H9 (cell line): ENCODE data around the gene CCDC124. TPM values are rescaled to one million over a fixed set of nuclear protein-coding genes. Genes with fewer than 3 reads are reported as not detected.

ENCODE experiments used
- DNase-seq: peaks from one replicate; pipeline ENCODE4 v3.0.0-alpha.2; 2017
- H2AFZ ChIP-seq: one replicate; pipeline ENCODE4 v1.6.1; 2013; ENCODE audit warnings: mild to moderate bottlenecking, low read length, control low read depth, moderate library complexity
- H2AK5ac ChIP-seq: 2 replicates; pipeline ENCODE4 v1.6.1; 2013; ENCODE audit warnings: low read length, control low read depth, mixed read lengths; ENCODE audit not compliant: insufficient read length
- H2BK120ac ChIP-seq: one replicate; pipeline ENCODE4 v1.6.1; 2013; ENCODE audit warnings: low read depth, mild to moderate bottlenecking, low read length, control low read depth, inconsistent platforms; ENCODE audit not compliant: poor library complexity, severe bottlenecking
- H2BK12ac ChIP-seq: 2 replicates; pipeline ENCODE4 v1.6.1; 2013; ENCODE audit warnings: low read length, control low read depth, mixed read lengths, low read depth; ENCODE audit not compliant: insufficient read length
- H2BK15ac ChIP-seq: 2 replicates; pipeline ENCODE4 v1.6.1; 2013; ENCODE audit warnings: low read depth, low read length, control low read depth
- H2BK20ac ChIP-seq: one replicate; pipeline ENCODE4 v1.6.1; 2013; ENCODE audit warnings: low read depth, mild to moderate bottlenecking, low read length, control low read depth, inconsistent platforms; ENCODE audit not compliant: poor library complexity, severe bottlenecking
- H2BK5ac ChIP-seq: 2 replicates; pipeline ENCODE4 v1.6.1; 2013; ENCODE audit warnings: low read length, control low read depth, mixed read lengths; ENCODE audit not compliant: insufficient read length
- H3K14ac ChIP-seq: 2 replicates; pipeline ENCODE4 v1.6.1; 2013; ENCODE audit warnings: low read length, control low read depth; ENCODE audit not compliant: insufficient read depth
- H3K18ac ChIP-seq: 2 replicates; pipeline ENCODE4 v1.6.1; 2013; ENCODE audit warnings: low read depth, mild to moderate bottlenecking, mixed read lengths, low read length, control low read depth; ENCODE audit not compliant: insufficient read length
- H3K23ac ChIP-seq: 2 replicates; pipeline ENCODE4 v1.6.1; 2013; ENCODE audit warnings: low read length, control low read depth, mixed read lengths, low read depth; ENCODE audit not compliant: insufficient read length
- H3K23me2 ChIP-seq: 2 replicates; pipeline ENCODE4 v1.6.1; 2013; ENCODE audit warnings: low read depth, mild to moderate bottlenecking, mixed read lengths, low read length, control low read depth; ENCODE audit not compliant: insufficient read length, poor library complexity, severe bottlenecking
- H3K27ac ChIP-seq: 2 replicates; pipeline ENCODE4 v1.5.1; 2013; ENCODE audit warnings: low read length, control low read depth, mixed read lengths, low read depth; ENCODE audit not compliant: insufficient read length
- H3K27me3 ChIP-seq: 2 replicates; pipeline ENCODE4 v1.6.1; 2013; ENCODE audit warnings: low read length, control low read depth, inconsistent platforms; ENCODE audit not compliant: insufficient read depth
- H3K4ac ChIP-seq: 2 replicates; pipeline ENCODE4 v1.6.1; 2013; ENCODE audit warnings: low read depth, mild to moderate bottlenecking, control low read depth, inconsistent platforms, low read length, moderate library complexity
- H3K4me1 ChIP-seq: 2 replicates; pipeline ENCODE4 v1.6.1; 2013; ENCODE audit warnings: low read length, control low read depth, inconsistent platforms; ENCODE audit not compliant: insufficient read depth
- H3K4me2 ChIP-seq: 2 replicates; pipeline ENCODE4 v1.6.1; 2013; ENCODE audit warnings: low read length, control low read depth, mixed read lengths; ENCODE audit not compliant: insufficient read length, insufficient read depth
- H3K56ac ChIP-seq: 2 replicates; pipeline ENCODE4 v1.6.1; 2013; ENCODE audit warnings: low read depth, mild to moderate bottlenecking, mixed read lengths, low read length, control low read depth; ENCODE audit not compliant: insufficient read length
- H3K79me1 ChIP-seq: 2 replicates; pipeline ENCODE4 v1.6.1; 2013; ENCODE audit warnings: low read depth, mild to moderate bottlenecking, moderate library complexity, low read length, control low read depth, inconsistent platforms; ENCODE audit not compliant: insufficient read depth, poor library complexity, severe bottlenecking
- H3K79me2 ChIP-seq: 2 replicates; pipeline ENCODE4 v1.6.1; 2013; ENCODE audit warnings: low read length, control low read depth, inconsistent platforms; ENCODE audit not compliant: insufficient read depth
- H3K9ac ChIP-seq: 2 replicates; pipeline ENCODE4 v1.6.1; 2013; ENCODE audit warnings: low read length, control low read depth, mixed read lengths; ENCODE audit not compliant: insufficient read length; ENCODE audit errors: extremely low read depth
- H3K9me3 ChIP-seq: one replicate; pipeline ENCODE4 v1.6.1; 2013; ENCODE audit warnings: low read depth, low read length, inconsistent platforms; ENCODE audit not compliant: control insufficient read depth
- H3T11ph ChIP-seq: one replicate; pipeline ENCODE4 v1.6.1; 2013; ENCODE audit warnings: mild to moderate bottlenecking, low read length, control low read depth, inconsistent platforms
- H4K20me1 ChIP-seq: one replicate; pipeline ENCODE4 v1.6.1; 2013; ENCODE audit not compliant: control insufficient read depth, insufficient read length, insufficient read depth
- H4K5ac ChIP-seq: 2 replicates; pipeline ENCODE4 v1.6.1; 2013; ENCODE audit warnings: low read depth, mild to moderate bottlenecking, mixed read lengths, low read length, control low read depth; ENCODE audit not compliant: insufficient read length
- H4K8ac ChIP-seq: replicated peaks from 2 replicates; pipeline ENCODE4 v1.6.1; 2013; ENCODE audit warnings: low read length, control low read depth, mixed read lengths, low read depth; ENCODE audit not compliant: insufficient read length
- H4K91ac ChIP-seq: 2 replicates; pipeline ENCODE4 v1.6.1; 2013; ENCODE audit warnings: low read depth, mild to moderate bottlenecking, moderate library complexity, mixed read lengths, low read length, control low read depth; ENCODE audit not compliant: insufficient read length
- H3K27ac Mint-ChIP-seq, 3 experiments: 2 replicates in 2 of 3; 3 replicates in 1 of 3; pipeline ENCODE4 v1.8.0; 2020 to 2021; ENCODE audit warnings: mixed read lengths in 3 of 3, mild to moderate bottlenecking in 1 of 3, moderate library complexity in 1 of 3
- H3K27me3 Mint-ChIP-seq: 2 replicates; pipeline ENCODE4 v1.8.0; 2021; ENCODE audit warnings: low read depth, mild to moderate bottlenecking, moderate library complexity, mixed read lengths
- H3K36me3 Mint-ChIP-seq, 3 experiments: 2 replicates in 2 of 3; 3 replicates in 1 of 3; pipeline ENCODE4 v1.8.0; 2020 to 2021; ENCODE audit warnings: low read depth in 3 of 3, mixed read lengths in 3 of 3; ENCODE audit not compliant: insufficient read depth in 1 of 3
- H3K4me1 Mint-ChIP-seq, 2 experiments: 2 replicates each; pipeline ENCODE4 v1.8.0; 2020; ENCODE audit warnings: mixed read lengths in 2 of 2
- H3K4me3 Mint-ChIP-seq, 2 experiments: 2 replicates in 1 of 2; 3 replicates in 1 of 2; pipeline ENCODE4 v1.8.0; 2020 to 2021; ENCODE audit warnings: mild to moderate bottlenecking in 2 of 2, mixed read lengths in 2 of 2, moderate library complexity in 1 of 2
- H3K9me3 Mint-ChIP-seq, 2 experiments: 2 replicates in 1 of 2; 3 replicates in 1 of 2; pipeline ENCODE4 v1.8.0; 2020; ENCODE audit warnings: mild to moderate bottlenecking in 2 of 2, mixed read lengths in 2 of 2, moderate library complexity in 1 of 2
- WGBS: extraction: QIAGEN DNeasy Blood & Tissue Kit; methylation state at CpG from one replicate; pipeline ENCODE4 v1.1.7; 2013; ENCODE audit warnings: missing lambda C conversion rate, low lambda C conversion rate, mixed read lengths; ENCODE audit not compliant: insufficient read length; ENCODE audit errors: extremely low coverage; 5-methylcytosine and 5-hydroxymethylcytosine counted together
- total RNA-seq: library from RNA; stranded (reverse); gene quantifications from 2 replicates; pipeline ENCODE4 v1.2.1, GENCODE V29; 2021
- TF ChIP-seq, protein P1 (sequence below): fragments of 200-600 bp; sonication (generic); conservative IDR thresholded peaks from 3 replicates; pipeline ENCODE4 v1.8.0; 2021; ENCODE audit warnings: antibody characterized with exemption, mild to moderate bottlenecking

CCDC124 gene
- total RNA-seq, 1 experiment from 2014 or later, result 119 TPM

GRCh38 chr19:17982430-17982829 is 49.6 kb downstream of the CCDC124 start:
- H4K91ac ChIP-seq, result no peak overlapping the region
- H2BK15ac ChIP-seq, result no peak overlapping the region
- no peak for DNase-seq
- H3K56ac ChIP-seq, result no peak overlapping the region
- H3K4me1 ChIP-seq, result no peaks in the 10 kb centered on the region
- H2BK5ac ChIP-seq, result no peak overlapping the region
- no peak overlapping the region for H2BK120ac ChIP-seq
- Mint-ChIP-seq H3K27ac (peak overlapping the region in 2 of 3 experiments; percentile 51 to 92; a peak in 1 of 7 replicates), H3K27me3 (no peaks in the 10 kb centered on the region; the same call in 1 of the 2 replicates), H3K4me3 (no peak overlapping the region), H3K9me3 (no peaks in the 10 kb centered on the region), H3K36me3 (peaks cover 0 to 29% (median 12%) of the 10 kb centered on the region in 3 experiments; a peak in 4 of 7 replicates), H3K4me1 (peaks cover 3 to 13% of the 10 kb centered on the region in 2 experiments)
- no peaks in the 10 kb centered on the region for H3K9me3 ChIP-seq
- H3K27ac ChIP-seq, result no peak overlapping the region
- H3K23ac ChIP-seq, result no peak overlapping the region
- no peak overlapping the region for H2BK20ac ChIP-seq
- no peaks in the 10 kb centered on the region for H3K79me1 ChIP-seq
- no peak overlapping the region for H2AK5ac ChIP-seq
- no peaks in the 10 kb centered on the region for H3K79me2 ChIP-seq
- H2AFZ ChIP-seq, result no peak overlapping the region
- H4K8ac ChIP-seq, result no peak overlapping the region
- no peak overlapping the region for H3K4me2 ChIP-seq
- no peak overlapping the region; the same call in 1 of the 2 replicates for H3K14ac ChIP-seq
- no peak overlapping the region for H3K9ac ChIP-seq
- TF ChIP-seq, protein P1, sequence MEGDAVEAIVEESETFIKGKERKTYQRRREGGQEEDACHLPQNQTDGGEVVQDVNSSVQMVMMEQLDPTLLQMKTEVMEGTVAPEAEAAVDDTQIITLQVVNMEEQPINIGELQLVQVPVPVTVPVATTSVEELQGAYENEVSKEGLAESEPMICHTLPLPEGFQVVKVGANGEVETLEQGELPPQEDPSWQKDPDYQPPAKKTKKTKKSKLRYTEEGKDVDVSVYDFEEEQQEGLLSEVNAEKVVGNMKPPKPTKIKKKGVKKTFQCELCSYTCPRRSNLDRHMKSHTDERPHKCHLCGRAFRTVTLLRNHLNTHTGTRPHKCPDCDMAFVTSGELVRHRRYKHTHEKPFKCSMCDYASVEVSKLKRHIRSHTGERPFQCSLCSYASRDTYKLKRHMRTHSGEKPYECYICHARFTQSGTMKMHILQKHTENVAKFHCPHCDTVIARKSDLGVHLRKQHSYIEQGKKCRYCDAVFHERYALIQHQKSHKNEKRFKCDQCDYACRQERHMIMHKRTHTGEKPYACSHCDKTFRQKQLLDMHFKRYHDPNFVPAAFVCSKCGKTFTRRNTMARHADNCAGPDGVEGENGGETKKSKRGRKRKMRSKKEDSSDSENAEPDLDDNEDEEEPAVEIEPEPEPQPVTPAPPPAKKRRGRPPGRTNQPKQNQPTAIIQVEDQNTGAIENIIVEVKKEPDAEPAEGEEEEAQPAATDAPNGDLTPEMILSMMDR, result no peak
- no peaks in the 10 kb centered on the region for H4K20me1 ChIP-seq
- no peaks in the 10 kb centered on the region for H3K27me3 ChIP-seq
- H2BK12ac ChIP-seq, result no peak overlapping the region
- H4K5ac ChIP-seq, result no peak overlapping the region
- H3K4ac ChIP-seq, result no peak overlapping the region
- H3K18ac ChIP-seq, result no peak overlapping the region
- no peak overlapping the region for H3T11ph ChIP-seq
- no CpG with 5 or more reads among the region's 22 CpGs for WGBS
- H3K23me2 ChIP-seq, result no peaks in the 10 kb centered on the region
